IMR-90 (cell line): ENCODE measurements around the gene KLC4. TPM values are rescaled to one million over a fixed set of nuclear protein-coding genes. Genes with fewer than 3 reads are reported as not detected.

Source experiments
- ATAC-seq: fragments of 200-7000 bp; cut with Tn5 transposase; 2 replicates; pipeline ENCODE4 v1.9.1; 2020; ENCODE audit warnings: low read depth, mild to moderate bottlenecking, moderate library complexity
- BruUV-seq: library from RNA; stranded (reverse); fragments of 400-500 nt; replicated peaks from 2 replicates; lab custom pipeline; 2021; lab: Mats Ljungman, UMichigan
- CTCF ChIA-PET: fragments of 300-600 bp; formaldehyde crosslinking; extraction: SDS; loops from one replicate; lab custom pipeline; 2021; ENCODE audit warnings: antibody characterized with exemption; lab: Yijun Ruan, JAX
- POLR2A ChIA-PET: fragments of 300-600 bp; sonication (Branson Sonifier 250); formaldehyde crosslinking; loops from one replicate; lab custom pipeline; 2022; ENCODE audit warnings: antibody characterized with exemption; ENCODE audit not compliant: unreplicated experiment; lab: Charles Lee
- DNase-seq: peaks from one replicate; pipeline ENCODE4 v3.0.0; 2013
- H2AFZ ChIP-seq: replicated peaks from 2 replicates; pipeline ENCODE3; 2013; ENCODE audit warnings: low read length, mild to moderate bottlenecking; ENCODE audit not compliant: poor library complexity
- H2AK5ac ChIP-seq: 2 replicates; pipeline ENCODE4 v1.6.1; 2013; ENCODE audit warnings: low read depth, low read length, inconsistent platforms
- H2AK9ac ChIP-seq: replicated peaks from 2 replicates; pipeline ENCODE3; 2013; ENCODE audit warnings: mild to moderate bottlenecking, low read depth, low read length, moderate library complexity; ENCODE audit not compliant: poor library complexity
- H2BK120ac ChIP-seq: 2 replicates; pipeline ENCODE4 v1.6.1; 2013; ENCODE audit warnings: low read depth, low read length, inconsistent platforms
- H2BK15ac ChIP-seq: 3 replicates; pipeline ENCODE4 v1.6.1; 2013; ENCODE audit warnings: low read depth, low read length, inconsistent platforms
- H2BK20ac ChIP-seq: 2 replicates; pipeline ENCODE4 v1.6.1; 2013; ENCODE audit warnings: low read depth, mild to moderate bottlenecking, inconsistent platforms, low read length, moderate library complexity
- H2BK5ac ChIP-seq: 2 replicates; pipeline ENCODE4 v1.6.1; 2013; ENCODE audit warnings: mild to moderate bottlenecking, low read depth, low read length, inconsistent platforms; ENCODE audit not compliant: poor library complexity, severe bottlenecking
- H3K14ac ChIP-seq: replicated peaks from 2 replicates; pipeline ENCODE4 v1.6.1; 2013; ENCODE audit warnings: low read depth, low read length, inconsistent platforms
- H3K18ac ChIP-seq: 2 replicates; pipeline ENCODE4 v1.6.1; 2013; ENCODE audit warnings: low read depth, low read length, control low read depth
- H3K23ac ChIP-seq: 2 replicates; pipeline ENCODE4 v1.6.1; 2013; ENCODE audit warnings: low read depth, low read length, inconsistent platforms
- H3K27ac ChIP-seq: 2 replicates; pipeline ENCODE4 v1.5.1; 2013; ENCODE audit warnings: mild to moderate bottlenecking, control low read depth, low read length; ENCODE audit not compliant: insufficient read depth
- H3K27me3 ChIP-seq: 2 replicates; pipeline ENCODE4 v1.6.1; 2013; ENCODE audit warnings: low read length; ENCODE audit not compliant: control insufficient read depth, insufficient read depth
- H3K36me3 ChIP-seq: 2 replicates; pipeline ENCODE4 v1.6.1; 2013; ENCODE audit warnings: low read length, mixed read lengths; ENCODE audit not compliant: control insufficient read depth, insufficient read depth
- H3K4ac ChIP-seq: 2 replicates; pipeline ENCODE4 v1.6.1; 2013; ENCODE audit warnings: low read depth, low read length, inconsistent platforms
- H3K4me1 ChIP-seq: 2 replicates; pipeline ENCODE4 v1.6.1; 2013; ENCODE audit warnings: low read length, mixed read lengths; ENCODE audit not compliant: control insufficient read depth, insufficient read depth
- H3K4me2 ChIP-seq: 2 replicates; pipeline ENCODE4 v1.6.1; 2013; ENCODE audit warnings: low read depth, mild to moderate bottlenecking, control low read depth, low read length, moderate library complexity
- H3K4me3 ChIP-seq: 2 replicates; pipeline ENCODE4 v1.5.1; 2013; ENCODE audit warnings: low read depth, mild to moderate bottlenecking, control low read depth, low read length, moderate library complexity; ENCODE audit not compliant: insufficient read depth
- H3K56ac ChIP-seq: 2 replicates; pipeline ENCODE4 v1.6.1; 2013; ENCODE audit warnings: low read length, inconsistent platforms; ENCODE audit not compliant: insufficient read depth; ENCODE audit errors: extremely low read depth
- H3K79me1 ChIP-seq, 2 experiments: 2 replicates each; pipeline ENCODE4 v1.6.1; 2013; ENCODE audit warnings: low read length in 2 of 2, inconsistent platforms in 1 of 2, low read depth in 1 of 2
- H3K9ac ChIP-seq: 2 replicates; pipeline ENCODE4 v1.6.1; 2013; ENCODE audit warnings: low read depth, low read length, control low read depth
- H3K9me1 ChIP-seq: 2 replicates; pipeline ENCODE4 v1.6.1; 2013; ENCODE audit warnings: low read length, inconsistent platforms; ENCODE audit not compliant: insufficient read depth
- H3K9me3 ChIP-seq: 2 replicates; pipeline ENCODE4 v1.6.1; 2013; ENCODE audit warnings: low read length; ENCODE audit not compliant: control insufficient read depth, insufficient read depth
- H4K20me1 ChIP-seq: 2 replicates; pipeline ENCODE4 v1.6.1; 2013; ENCODE audit warnings: low read length, inconsistent platforms; ENCODE audit not compliant: insufficient read depth
- H4K5ac ChIP-seq: 2 replicates; pipeline ENCODE4 v1.6.1; 2013; ENCODE audit warnings: mild to moderate bottlenecking, low read depth, low read length, control low read depth
- H4K8ac ChIP-seq, 2 experiments: 2 replicates each; pipeline ENCODE4 v1.6.1; 2013; ENCODE audit warnings: low read depth in 2 of 2, low read length in 2 of 2, control low read depth in 1 of 2, inconsistent platforms in 1 of 2
- H4K91ac ChIP-seq: 2 replicates; pipeline ENCODE4 v1.6.1; 2013; ENCODE audit warnings: low read depth, low read length, inconsistent platforms; ENCODE audit not compliant: insufficient read depth
- BHLHE40 ChIP-seq: fragments of 150-350 bp; IDR thresholded peaks from 2 replicates; pipeline ENCODE4 v1.6.1; 2016; ENCODE audit warnings: mild to moderate bottlenecking, low read depth, low read length
- NFE2L2 ChIP-seq: fragments of 150-350 bp; IDR thresholded peaks from 2 replicates; pipeline ENCODE4 v1.6.1; 2016; ENCODE audit warnings: low read depth, mild to moderate bottlenecking, low read length
- POLR2A ChIP-seq: IDR thresholded peaks from 2 replicates; pipeline ENCODE4 v1.6.1; 2012; ENCODE audit warnings: mild to moderate bottlenecking, low read depth, low read length
- WGBS, 2 experiments: methylation state at CpG; one replicate each; pipeline versions ENCODE4 v1.1.5 to v1.1.7; 2013; ENCODE audit warnings: missing lambda C conversion rate in 2 of 2; ENCODE audit not compliant: insufficient read length in 1 of 2; ENCODE audit errors: extremely low coverage in 2 of 2; 5-methylcytosine and 5-hydroxymethylcytosine counted together
- dilution Hi-C: fragments of 300-500 bp; cut with HindIII; formaldehyde crosslinking; loops from one replicate; pipeline ENCODE4 v1.14.3; 2018; ENCODE audit warnings: low sequenced_read_pairs; ENCODE audit not compliant: unreplicated experiment
- in situ Hi-C: fragments of 300-500 bp; cut with MboI; formaldehyde crosslinking; loops from 3 replicates; pipeline ENCODE4 v1.14.3; 2019; ENCODE audit warnings: low sequenced_read_pairs, inconsistent platforms, mixed read lengths
- intact Hi-C: fragments of 100-400 bp; cut with micrococcal nuclease; formaldehyde crosslinking; loops from 2 replicates; pipeline ENCODE4 v1.10.0; 2022
- polyA plus RNA-seq, 3 experiments: library from polyadenylated mRNA; depleted of rRNA; stranded (reverse); fragments of >200 nt; gene quantifications; 2 replicates each; pipeline ENCODE4 v1.2.3, GENCODE V29; 2012; ENCODE audit warnings: low replicate concordance in 1 of 3
- total RNA-seq: library from RNA; depleted of rRNA; stranded (reverse); fragments of >200 nt; gene quantifications from 2 replicates; pipeline ENCODE4 v1.2.3, GENCODE V29; 2012

The KLC4 gene
- total and polyA plus RNA-seq, 2 of the 4 experiments (the other 2 are of a cell fraction): 10.9 to 13.0 TPM

GRCh38 chr6:43016943-43017334 lies 42.5 kb upstream of the KLC4 start (continued):
- no peak for TF ChIP-seq BHLHE40

GRCh38 chr6:43019152-43019551 lies 40.3 kb upstream of the KLC4 start:
- no CpG with 5 or more reads among the region's 2 CpGs for WGBS, 2 experiments
- no peak overlapping the region for H3K4me3 ChIP-seq
- H2AK5ac ChIP-seq: no peak overlapping the region
- dilution Hi-C loops (no loop called here), intact Hi-C loops (no loop called here), in situ Hi-C loops (no loop called here)
- TF ChIP-seq NFE2L2: no peak
- TF ChIP-seq POLR2A: no peak
- no peak overlapping the region for H3K23ac ChIP-seq
- H2BK5ac ChIP-seq: no peak overlapping the region
- H3K4me2 ChIP-seq: no peak overlapping the region
- no peak overlapping the region for H3K14ac ChIP-seq
- POLR2A ChIA-PET: no interaction called here
- DNase-seq: no peak
- CTCF ChIA-PET: no interaction called here
- no peaks in the 10 kb centered on the region for H3K27me3 ChIP-seq
- no peak overlapping the region for H3K27ac ChIP-seq
- H2BK20ac ChIP-seq: no peak overlapping the region
- H3K79me1 ChIP-seq: peaks cover 15 to 78% of the 10 kb centered on the region in 2 experiments
- H4K20me1 ChIP-seq: peaks cover 5% of the 10 kb centered on the region; the same call in 1 of the 2 replicates
- no peak overlapping the region for H4K91ac ChIP-seq
- BruUV-seq: no TSS peak
- H3K4me1 ChIP-seq: peaks cover 14% of the 10 kb centered on the region
- peaks cover 30% of the 10 kb centered on the region for H3K36me3 ChIP-seq
- no peak overlapping the region for H4K8ac ChIP-seq
- no peak overlapping the region for H3K9ac ChIP-seq
- no peaks in the 10 kb centered on the region for H3K9me3 ChIP-seq
- no peak overlapping the region for H2AFZ ChIP-seq
- H4K5ac ChIP-seq: no peak overlapping the region
- no peak overlapping the region for H2BK120ac ChIP-seq
- H2BK15ac ChIP-seq: no peak overlapping the region
- H3K18ac ChIP-seq: no peak overlapping the region
- no peak for ATAC-seq
- peaks cover 5% of the 10 kb centered on the region for H3K9me1 ChIP-seq
- no peak overlapping the region for H2AK9ac ChIP-seq
- no peak overlapping the region for H3K56ac ChIP-seq
- H3K4ac ChIP-seq: no peak overlapping the region
